GF-D8 (cell line): ENCODE data around the gene LMNB1.
"Not testable (repeated sequence)": the region's sequence is repeated elsewhere in the genome, so short reads cannot be mapped to it uniquely, and the experiment has no call there.

Source experiments
- DNase-seq: peaks from one replicate; lab custom pipeline; 2025; lab: John Stamatoyannopoulos, UW

LMNB1 gene

GRCh38 chr5:126778675-126779403 is 1.9 kb downstream of the LMNB1 start:
- DNase-seq, result no peak

DNA sequence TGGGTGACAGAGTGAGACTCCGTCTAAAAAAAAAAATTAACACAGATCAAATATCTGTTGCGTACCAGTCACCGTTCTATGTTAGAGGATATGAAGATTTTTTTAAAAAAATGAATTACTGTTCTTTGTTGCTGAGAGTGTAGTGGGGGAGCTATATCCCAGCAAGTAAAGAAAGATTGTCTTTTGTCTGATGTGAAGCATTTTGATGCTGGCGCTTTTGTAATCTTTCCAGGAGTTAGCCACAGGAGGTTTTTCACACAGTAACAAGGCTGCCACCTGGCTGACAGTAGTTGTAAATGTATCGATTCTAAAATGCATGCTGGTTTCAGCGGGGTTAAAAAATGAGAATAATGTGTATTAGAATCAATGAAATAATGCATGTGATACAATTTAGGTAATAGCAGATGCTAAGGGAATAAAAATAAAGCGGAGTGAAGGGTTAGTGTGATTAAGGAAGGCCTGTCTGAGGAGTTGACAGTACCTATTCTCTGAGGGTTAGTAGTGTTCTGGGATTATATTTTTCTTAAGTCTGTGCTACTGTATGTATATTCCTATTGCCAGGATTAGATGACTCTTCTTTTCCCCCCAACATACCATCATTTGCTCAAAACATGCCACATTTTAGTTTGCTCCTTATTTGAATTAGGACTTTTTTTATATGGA is 3.4 kb downstream of the LMNB1 start:
- peak; percentile 41 for DNase-seq

DNA sequence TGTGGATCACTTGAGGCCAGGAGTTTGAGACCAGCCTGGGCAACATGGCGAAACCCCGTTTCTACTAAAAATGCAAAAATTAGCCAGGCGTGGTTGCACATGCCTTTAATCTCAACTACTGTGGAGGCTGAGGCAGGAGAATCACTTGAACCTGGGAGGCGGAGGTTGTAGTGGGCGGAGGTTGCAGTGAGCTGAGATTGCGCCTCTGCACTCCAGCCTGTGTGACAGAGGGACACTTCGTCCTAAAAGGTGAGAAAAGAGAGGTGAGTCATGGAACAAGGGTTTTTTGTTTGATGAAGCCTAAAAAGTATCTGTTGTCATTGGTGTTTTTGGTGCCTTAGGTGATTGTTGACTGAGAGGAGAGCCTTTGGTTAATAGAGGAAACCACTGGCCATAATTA is 11.5 kb downstream of the LMNB1 start:
- DNase-seq, result not testable (repeated sequence)

DNA sequence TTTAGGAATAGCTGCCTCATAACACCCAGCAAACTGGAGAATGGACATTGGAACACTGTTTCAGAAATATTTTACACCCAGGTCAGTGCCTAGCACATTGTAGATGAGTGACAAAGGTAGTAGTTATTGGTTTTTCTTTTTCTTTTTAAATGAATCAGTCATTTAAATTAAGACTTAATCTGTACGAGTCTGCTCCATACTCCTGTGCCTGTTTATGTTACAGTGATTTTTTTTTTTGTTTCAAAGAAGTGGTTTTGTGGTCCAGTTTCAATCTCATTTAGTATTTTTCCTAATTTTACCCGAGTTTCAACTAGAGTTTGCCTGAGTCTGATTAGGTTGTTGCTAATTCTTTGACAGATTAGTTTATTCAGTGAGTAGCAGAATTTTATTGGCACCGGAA is 16.2 kb downstream of the LMNB1 start:
- DNase-seq, result no peak

DNA sequence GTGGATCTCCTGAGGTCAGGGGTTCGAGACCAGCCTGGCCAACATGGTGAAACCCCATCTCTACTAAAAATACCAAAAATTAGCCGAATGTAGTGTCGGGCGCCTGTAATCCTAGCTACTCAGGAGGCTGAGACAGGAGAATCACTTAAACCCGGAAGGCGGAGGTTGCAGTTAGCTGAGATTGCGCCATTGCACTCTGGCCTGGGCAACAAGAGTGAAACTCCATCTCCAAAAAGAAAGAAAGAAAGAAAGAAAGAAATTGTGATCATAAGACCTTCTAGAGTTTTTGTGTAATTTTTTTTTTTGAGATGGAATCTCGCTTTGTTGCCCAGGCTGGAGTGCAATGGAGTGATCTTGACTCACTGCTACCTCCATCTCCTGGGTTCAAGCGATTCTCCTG is 16.7 kb downstream of the LMNB1 start:
- not testable (repeated sequence) for DNase-seq

DNA sequence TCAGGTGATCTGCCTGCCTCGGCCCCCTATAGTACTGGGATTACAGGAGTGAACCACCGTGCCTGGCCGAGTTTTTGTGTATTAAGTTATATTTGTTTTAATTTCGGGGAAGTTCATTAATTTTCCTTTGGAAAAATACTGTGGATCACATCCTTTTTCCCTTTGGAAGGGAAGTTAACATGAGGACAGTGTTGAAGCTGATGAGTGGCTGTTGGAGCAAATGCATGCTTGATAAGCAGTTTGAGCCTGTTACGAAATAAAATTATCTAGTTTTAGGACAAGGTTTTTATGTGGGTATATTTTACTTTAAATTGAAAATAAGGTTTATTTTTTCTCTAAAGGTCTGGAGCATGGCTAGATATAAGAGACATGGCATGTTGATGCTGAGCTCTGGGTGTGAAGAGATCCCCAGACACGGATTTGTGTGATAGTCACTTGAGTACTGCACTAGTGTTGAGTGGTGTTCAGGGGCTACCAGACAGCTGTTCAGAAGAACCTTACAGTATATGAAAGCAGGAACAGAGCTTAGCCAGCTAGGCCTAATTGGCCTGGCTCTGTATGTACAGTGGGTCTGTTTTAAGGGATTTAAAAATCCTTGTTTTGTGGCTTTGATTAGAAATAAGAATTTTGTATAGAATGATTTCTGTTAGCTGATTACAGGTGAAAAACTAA is 17.4 kb downstream of the LMNB1 start:
- no peak for DNase-seq

GRCh38 chr5:126799780-126800179 is 22.8 kb downstream of the LMNB1 start:
- no peak for DNase-seq

- no peak for DNase-seq
Observed at GRCh38 chr5:126801174-126801991, 24.4 kb downstream of the LMNB1 start.

DNA sequence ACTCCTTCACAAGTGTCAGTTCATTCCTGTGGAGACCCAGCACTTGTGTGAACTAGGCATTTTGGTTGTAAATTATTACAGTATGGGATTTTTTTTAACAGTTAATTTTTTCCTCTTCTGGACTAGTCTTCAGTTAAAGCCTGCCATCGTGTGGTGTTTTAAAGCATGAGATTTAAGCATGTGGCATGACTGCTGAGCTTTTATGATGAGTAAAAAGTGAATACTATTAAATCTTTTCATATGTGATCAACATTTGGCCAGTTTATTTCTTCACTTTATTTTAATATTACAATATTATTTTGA is 25.0 kb downstream of the LMNB1 start:
- DNase-seq, result no peak

GRCh38 chr5:126805063-126805462 is 28.1 kb downstream of the LMNB1 start:
- DNase-seq, result no peak

GRCh38 chr5:126808521-126808988 is 31.6 kb downstream of the LMNB1 start:
- peak; percentile 23 for DNase-seq

- DNase-seq, result no peak
Observed at GRCh38 chr5:126809916-126810315, 33.0 kb downstream of the LMNB1 start.

GRCh38 chr5:126810596-126811380 is 33.9 kb downstream of the LMNB1 start:
- DNase-seq, result no peak

DNA sequence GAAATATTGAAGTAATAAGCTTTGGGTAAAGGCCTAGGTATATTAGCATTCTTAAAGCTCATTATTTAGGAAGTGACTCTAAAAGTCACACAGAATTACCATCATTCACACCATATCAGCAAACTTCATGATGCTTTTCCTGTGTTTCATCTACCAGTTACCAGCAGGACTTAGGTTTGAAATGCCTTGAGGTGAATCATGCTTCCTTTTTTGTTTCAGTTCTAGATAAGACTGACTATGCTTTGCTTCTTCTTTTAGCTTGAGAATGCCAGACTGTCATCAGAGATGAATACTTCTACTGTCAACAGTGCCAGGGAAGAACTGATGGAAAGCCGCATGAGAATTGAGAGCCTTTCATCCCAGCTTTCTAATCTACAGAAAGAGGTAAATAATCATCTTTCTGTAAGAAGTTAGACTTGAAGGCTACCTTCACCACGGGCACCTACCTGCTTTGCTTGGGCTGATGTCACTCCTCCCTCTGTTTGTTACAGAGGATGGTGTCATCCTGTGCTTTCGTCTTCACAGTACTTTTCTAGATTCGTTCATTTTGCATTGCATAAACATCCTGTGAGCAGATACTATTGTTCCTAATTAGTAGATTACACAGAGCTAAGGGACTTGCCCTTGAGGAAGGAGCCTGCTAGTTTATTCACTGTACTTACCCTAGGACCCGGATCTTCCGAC is 34.7 kb downstream of the LMNB1 start:
- DNase-seq, result no peak

- no peak for DNase-seq
Observed at GRCh38 chr5:126812199-126812570, 35.2 kb downstream of the LMNB1 start.

DNA sequence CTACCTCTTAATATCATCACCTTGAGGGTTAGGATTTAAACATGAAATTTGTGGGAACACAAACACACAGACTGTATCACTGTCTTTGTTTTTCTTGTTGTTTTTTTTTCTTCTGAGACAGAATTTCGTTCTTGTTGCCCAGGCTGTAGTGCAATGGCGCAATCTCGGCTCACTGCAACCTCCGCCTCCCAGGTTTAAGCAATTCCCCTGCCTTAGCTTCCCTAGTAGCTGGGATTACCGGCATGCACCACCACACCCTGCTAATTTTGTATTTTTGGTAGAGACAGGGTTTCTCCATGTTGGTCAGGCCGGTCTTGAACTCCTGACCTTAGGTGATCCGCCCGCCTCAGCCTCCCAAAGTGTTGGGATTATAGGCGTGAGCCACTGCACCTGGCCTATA is 36.9 kb downstream of the LMNB1 start:
- not testable (repeated sequence) for DNase-seq

- no peak for DNase-seq
Observed at GRCh38 chr5:126814721-126815404, 37.9 kb downstream of the LMNB1 start.

DNA sequence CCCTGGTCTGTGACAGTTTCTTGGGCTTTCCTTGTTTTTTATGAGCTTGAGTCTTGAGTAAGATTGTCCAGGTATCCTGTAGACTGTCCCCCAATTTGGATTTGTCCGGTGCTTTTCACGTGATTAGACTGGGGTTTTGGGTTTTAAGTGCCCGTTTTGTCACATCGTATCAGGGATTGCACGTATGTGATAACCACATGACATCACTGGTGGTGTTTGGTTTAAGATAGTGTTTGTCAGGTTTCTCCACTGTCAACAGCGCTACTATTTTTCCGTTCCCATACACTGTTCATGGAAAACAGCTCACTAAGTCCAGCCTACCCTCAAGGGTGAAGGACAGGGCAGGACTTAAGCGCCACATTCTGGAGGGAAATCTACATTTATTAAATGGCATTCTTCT is 39.7 kb downstream of the LMNB1 start:
- no peak for DNase-seq

DNA sequence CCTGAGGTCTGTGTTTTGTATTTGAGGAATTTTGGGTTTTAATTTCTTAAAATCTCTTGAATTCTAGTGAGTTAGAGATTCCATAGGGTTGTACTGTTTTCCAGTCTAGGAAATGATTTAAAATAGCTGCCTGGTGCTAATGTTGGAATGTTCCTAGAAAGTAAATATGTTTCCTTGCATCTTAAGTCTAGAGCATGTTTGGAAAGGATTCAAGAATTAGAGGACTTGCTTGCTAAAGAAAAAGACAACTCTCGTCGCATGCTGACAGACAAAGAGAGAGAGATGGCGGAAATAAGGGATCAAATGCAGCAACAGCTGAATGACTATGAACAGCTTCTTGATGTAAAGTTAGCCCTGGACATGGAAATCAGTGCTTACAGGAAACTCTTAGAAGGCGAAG is 41.8 kb downstream of the LMNB1 start:
- DNase-seq, result no peak

- DNase-seq, result no peak
Observed at GRCh38 chr5:126819253-126819652, 42.3 kb downstream of the LMNB1 start.
